GM12875 (cell line): ENCODE results near the gene DSTYK.
"Not testable (repeated sequence)": the region's sequence is repeated elsewhere in the genome, so short reads cannot be mapped to it uniquely, and the experiment has no call there.

Experiments
- H3K4me3 ChIP-seq: one replicate; pipeline ENCODE4 v1.5.1; 2011; ENCODE audit warnings: low read depth, low read length, control low read depth
- TF ChIP-seq, protein P1 (sequence below): IDR thresholded peaks from 2 replicates; pipeline ENCODE4 v1.5.1; 2011; ENCODE audit warnings: low read depth, mild to moderate bottlenecking, control low read depth, inconsistent platforms, low read length, moderate library complexity, borderline replicate concordance; ENCODE audit not compliant: insufficient read depth

DSTYK gene

DNA sequence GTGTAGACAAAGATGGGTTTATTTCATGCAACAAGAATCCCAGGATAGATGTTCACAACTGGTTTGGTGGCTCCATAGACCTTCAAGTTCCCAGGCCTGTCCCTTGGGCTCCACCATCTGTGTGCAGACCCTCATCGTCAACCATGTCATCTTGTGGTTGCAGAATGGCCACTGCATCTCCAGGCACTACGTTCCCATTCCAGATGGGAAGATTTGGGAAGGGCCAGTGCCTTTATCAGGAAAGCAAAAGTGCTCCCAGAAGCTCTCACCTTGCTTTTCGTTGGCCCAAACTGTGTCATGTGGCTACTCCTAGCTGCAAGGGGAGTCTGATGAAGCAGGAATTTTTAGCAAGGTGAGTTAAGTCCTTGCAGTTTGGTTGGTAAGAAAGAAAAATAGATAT, 29.1 kb upstream of the DSTYK start:
- TF ChIP-seq, protein P1, sequence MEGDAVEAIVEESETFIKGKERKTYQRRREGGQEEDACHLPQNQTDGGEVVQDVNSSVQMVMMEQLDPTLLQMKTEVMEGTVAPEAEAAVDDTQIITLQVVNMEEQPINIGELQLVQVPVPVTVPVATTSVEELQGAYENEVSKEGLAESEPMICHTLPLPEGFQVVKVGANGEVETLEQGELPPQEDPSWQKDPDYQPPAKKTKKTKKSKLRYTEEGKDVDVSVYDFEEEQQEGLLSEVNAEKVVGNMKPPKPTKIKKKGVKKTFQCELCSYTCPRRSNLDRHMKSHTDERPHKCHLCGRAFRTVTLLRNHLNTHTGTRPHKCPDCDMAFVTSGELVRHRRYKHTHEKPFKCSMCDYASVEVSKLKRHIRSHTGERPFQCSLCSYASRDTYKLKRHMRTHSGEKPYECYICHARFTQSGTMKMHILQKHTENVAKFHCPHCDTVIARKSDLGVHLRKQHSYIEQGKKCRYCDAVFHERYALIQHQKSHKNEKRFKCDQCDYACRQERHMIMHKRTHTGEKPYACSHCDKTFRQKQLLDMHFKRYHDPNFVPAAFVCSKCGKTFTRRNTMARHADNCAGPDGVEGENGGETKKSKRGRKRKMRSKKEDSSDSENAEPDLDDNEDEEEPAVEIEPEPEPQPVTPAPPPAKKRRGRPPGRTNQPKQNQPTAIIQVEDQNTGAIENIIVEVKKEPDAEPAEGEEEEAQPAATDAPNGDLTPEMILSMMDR: no peak
- H3K4me3 ChIP-seq: no peak overlapping the region

DNA sequence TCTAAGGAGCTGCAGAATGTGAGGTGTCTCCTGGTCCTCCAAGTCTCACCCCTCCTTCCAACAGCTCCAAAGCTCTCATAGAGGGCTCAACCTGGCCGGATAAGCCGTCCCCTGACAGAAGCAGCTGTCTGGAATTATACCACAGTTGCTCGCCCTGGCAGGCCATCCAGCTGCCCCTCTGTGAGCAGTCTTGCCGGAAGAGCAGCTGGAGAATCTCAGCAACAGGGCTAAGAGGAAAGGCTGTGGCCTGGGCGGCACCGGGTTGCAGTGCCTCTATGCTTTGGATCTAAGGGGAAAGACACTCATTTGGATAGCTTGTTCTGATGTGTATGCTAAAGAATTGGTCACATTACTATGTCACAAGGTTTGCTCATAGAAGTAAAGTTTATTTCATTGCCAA, 28.6 kb upstream of the DSTYK start:
- TF ChIP-seq, protein P1: no peak
- H3K4me3 ChIP-seq: no peak overlapping the region

DNA sequence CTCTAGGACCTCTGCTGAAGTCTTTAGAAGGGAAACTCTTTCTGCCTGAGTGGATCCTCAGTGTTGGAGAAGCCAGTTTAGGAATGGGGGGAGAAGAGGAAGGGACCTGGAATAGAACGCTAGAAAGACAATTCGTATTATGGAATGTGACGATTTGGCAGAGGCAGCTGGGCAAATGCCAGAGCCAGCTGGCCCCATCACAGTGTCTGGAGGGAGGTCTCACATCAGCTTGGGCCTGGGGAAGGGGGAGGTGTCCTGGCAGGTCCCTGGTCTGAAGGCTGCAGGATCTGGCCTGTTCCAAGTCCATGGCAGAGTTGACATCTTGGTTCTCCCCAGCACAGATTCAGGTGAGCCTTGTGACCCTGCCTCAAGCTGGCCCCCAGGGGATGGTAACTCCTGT, 27.6 kb upstream of the DSTYK start:
- no peak overlapping the region for H3K4me3 ChIP-seq
- TF ChIP-seq, protein P1: no peak

DNA sequence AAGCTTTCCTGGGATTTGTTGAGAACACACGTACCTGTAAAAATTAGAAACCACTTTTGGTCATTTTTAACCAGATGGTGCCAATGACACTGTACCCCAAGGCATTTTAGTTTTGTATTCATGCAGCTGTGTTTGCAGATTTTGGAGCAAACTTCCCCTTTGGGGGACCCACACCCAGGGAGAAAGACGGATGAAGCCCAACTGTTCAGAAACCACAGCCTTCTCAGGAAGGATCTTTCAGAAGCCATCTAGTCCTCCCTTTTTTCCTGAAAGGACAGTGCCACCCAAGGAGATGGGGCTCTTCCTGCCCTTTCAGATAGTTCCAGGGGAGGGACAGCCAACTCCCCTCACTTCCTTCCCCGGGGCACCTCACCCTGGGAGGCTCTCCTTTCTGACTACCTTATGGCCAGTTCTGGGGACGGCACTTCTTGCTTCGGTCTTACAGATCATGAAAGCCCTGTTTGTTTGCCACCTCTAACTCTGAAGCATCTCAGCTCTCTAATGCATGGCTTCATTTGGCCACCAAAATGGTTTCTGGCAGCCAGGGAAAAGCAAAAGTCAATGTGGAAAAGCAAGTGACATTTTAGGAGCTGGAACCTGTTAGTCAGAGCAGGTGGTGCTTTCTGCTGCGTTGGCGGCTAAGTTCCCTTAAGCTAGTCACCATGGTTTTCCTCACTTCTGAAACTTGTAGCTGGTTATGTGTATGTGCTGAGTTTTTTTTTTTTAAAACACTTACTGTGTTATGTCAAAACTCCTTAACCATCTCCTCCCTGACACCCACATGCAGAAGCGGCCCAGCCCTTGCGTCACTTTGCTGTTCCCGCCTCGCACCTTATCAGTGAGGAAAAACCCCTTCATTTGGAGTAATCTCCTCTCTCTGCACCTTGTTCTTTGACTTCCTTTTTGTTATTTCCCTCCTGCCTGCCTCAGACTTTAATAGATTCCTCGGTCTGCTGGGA, 26.3 kb upstream of the DSTYK start:
- H3K4me3 ChIP-seq: no peak overlapping the region
- TF ChIP-seq, protein P1: no peak

DNA sequence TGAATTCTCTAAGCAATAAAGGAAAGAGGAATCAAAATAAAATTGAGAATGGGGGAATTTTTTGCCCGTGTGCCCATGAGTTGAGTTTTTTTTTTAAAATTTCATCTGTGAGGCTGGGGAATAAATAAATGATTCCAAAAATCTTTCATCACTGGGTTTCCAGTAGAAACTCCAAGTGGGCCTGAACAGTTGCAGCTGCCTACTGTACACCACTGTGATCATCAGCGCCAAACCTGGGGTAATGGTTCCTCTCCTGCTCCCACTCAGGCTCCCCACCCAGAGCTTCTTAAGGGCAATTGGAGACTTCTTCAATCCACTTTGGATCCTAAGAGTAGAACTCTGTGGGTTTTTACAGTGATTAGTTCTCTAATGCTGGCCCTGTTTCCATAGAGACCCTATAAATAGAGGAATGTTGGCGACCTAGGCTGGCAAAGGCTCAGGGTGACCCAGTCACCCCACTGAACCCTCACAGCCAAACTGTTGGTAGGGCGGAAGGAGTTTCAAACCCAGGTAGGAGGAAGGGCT, 25.5 kb upstream of the DSTYK start:
- TF ChIP-seq, protein P1: no peak
- no peak overlapping the region for H3K4me3 ChIP-seq

DNA sequence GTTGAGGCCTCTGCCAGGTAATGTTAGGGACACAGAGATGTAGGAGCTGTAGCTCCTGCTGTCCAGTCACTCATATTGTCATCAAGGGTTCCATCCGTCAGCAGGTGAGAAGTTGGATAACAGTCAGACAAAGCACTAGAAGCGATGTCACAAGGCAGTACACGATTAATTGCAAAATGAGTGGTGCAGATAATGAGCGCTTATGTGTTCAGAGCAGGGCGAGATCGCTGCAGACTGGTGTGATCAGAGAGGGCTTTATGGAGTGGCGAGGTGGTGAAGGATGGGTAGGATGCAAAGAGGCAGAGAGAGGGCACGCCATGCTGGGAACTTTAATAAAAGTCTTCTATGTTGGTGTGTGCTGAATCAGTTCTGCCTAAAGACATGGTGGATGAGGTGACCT, 25.0 kb upstream of the DSTYK start:
- H3K4me3 ChIP-seq: no peak overlapping the region
- TF ChIP-seq, protein P1: no peak

DNA sequence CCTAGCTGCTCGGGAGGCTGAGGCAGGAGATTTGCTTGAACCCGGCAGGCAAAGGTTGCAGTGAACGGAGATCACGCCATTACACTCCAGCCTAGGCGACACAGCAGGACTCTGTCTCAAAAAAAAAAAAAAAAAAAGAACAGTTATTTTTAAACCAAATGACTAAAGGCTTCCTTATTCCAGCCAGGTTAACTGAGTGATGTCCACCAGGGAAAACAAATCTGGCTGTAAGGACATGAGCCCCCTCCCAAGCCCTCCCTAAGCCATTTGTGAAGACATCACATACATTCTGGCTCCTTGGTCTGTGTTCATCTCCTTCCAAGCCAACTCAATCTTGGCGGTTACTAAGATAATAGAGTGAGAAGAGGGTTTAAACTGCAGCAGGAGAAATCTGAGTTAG, 24.4 kb upstream of the DSTYK start:
- TF ChIP-seq, protein P1: no peak
- H3K4me3 ChIP-seq: no peak overlapping the region

DNA sequence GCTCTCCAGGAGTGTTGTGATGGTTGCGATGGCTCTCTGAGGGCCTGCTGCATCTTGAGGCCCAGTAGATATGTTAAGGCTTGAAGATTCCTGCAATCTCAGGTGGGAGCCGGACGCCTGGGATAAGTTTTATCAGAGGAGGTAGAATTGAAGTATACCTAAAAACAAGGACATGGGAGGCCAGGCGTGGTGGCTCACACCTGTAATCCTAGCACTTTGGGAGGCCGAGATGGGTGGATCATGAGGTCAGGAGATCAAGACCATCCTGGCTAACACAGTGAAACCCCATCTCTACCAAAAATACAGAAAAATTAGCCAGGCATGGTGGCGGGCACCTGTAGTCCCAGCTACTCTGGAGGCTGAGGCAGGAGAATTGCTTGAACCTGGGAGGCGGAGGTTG, 22.5 kb upstream of the DSTYK start:
- not testable (repeated sequence) for H3K4me3 ChIP-seq
